ENCODE results near the gene TCEA3.

DNA sequence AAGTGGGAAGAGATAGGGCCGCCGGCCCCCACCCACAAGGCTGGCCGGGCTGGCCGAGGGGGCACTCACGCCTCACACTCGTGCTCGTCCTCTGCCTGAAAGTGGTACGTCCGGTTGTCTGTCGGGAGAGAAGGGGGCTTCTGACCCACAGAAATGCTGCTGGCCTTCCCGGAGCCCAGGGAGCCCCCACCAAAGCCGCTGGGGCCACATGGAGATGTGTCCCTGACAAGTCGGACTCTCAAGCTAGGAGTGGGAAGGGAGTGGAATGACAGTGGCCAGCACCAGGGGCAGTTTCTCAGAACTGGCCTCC, 12.8 kb upstream of the TCEA3 start:
- TF ChIP-seq, protein P1, sequence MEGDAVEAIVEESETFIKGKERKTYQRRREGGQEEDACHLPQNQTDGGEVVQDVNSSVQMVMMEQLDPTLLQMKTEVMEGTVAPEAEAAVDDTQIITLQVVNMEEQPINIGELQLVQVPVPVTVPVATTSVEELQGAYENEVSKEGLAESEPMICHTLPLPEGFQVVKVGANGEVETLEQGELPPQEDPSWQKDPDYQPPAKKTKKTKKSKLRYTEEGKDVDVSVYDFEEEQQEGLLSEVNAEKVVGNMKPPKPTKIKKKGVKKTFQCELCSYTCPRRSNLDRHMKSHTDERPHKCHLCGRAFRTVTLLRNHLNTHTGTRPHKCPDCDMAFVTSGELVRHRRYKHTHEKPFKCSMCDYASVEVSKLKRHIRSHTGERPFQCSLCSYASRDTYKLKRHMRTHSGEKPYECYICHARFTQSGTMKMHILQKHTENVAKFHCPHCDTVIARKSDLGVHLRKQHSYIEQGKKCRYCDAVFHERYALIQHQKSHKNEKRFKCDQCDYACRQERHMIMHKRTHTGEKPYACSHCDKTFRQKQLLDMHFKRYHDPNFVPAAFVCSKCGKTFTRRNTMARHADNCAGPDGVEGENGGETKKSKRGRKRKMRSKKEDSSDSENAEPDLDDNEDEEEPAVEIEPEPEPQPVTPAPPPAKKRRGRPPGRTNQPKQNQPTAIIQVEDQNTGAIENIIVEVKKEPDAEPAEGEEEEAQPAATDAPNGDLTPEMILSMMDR (IDR thresholded peaks at IDR 0.05), result no peak
- TF ChIP-seq POLR2A (IDR thresholded peaks at IDR 0.05), result no peak
